Muscle layer of colon (tissue), 2 donors: ENCODE results near the gene EOLA1.
A peak's percentile ranks its signal among the peaks of the same experiment; 100 is the strongest.

Experiments used
- H3K27ac ChIP-seq: one replicate; pipeline ENCODE4 v1.7.0; 2013; ENCODE audit warnings: low read depth, mild to moderate bottlenecking, low read length, moderate library complexity
- H3K27me3 ChIP-seq, 2 donors: one replicate each; pipeline ENCODE4 v1.7.0; 2013; ENCODE audit warnings: low read length in 2 of 2, mild to moderate bottlenecking in 2 of 2; ENCODE audit not compliant: insufficient read depth in 2 of 2, control insufficient read depth in 1 of 2
- H3K36me3 ChIP-seq: one replicate; pipeline ENCODE4 v1.7.0; 2013; ENCODE audit warnings: mild to moderate bottlenecking, low read length; ENCODE audit not compliant: insufficient read depth
- H3K4me1 ChIP-seq: one replicate; pipeline ENCODE4 v1.7.0; 2013; ENCODE audit warnings: mild to moderate bottlenecking, low read length; ENCODE audit not compliant: insufficient read depth
- H3K4me3 ChIP-seq, 2 donors: one replicate each; pipeline ENCODE4 v1.7.0; 2013; ENCODE audit warnings: low read length in 2 of 2, low read depth in 1 of 2, mild to moderate bottlenecking in 1 of 2, moderate library complexity in 1 of 2
- H3K9ac ChIP-seq: one replicate; pipeline ENCODE4 v1.7.0; 2013; ENCODE audit warnings: low read length
- H3K9me3 ChIP-seq: one replicate; pipeline ENCODE4 v1.7.0; 2013; ENCODE audit warnings: mild to moderate bottlenecking, low read length
- donor health status: abdominal sarcoma.
- donor health status: Adenocarcinoma of cecum.

EOLA1 gene

DNA sequence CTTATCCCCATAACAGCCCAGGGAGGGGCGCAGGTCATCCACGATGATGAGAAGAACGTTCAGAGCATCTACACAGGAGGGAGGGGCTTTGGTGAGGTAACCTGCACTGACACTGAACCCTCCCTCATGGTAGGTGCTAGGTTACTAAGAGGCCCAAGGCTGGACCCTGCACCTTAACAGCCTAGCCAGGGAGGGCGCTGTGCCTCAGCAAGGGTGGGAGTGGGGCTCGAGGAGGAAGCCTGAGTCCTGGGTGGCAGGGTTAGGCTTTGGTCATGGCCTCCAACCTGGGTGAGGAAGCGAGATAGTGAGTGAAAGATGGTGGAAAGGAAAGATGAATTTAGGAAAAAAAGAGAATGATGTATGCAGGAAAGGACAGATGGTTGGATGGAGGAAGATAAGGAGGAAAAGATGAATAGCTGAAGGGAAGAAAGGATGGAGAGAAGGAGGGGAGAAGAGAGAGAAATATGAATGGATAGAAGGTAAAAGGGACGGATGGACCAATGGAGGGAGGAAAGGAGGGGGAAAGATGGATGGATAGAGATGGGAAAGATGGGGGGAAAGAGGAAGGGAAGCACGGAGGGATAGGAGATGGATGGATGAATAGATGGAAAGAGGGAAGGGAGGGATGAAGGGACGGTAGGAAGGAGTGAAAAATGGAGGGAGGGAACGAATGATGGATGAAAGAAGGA is 36.4 kb upstream of the EOLA1 start:
- Histone ChIP-seq H3K4me1 (peaks cover 13% of the 10 kb centered on the region), H3K9ac (peak overlapping the region; percentile 44), H3K27ac (peak overlapping the region; percentile 60), H3K36me3 (peaks cover 28% of the 10 kb centered on the region), H3K9me3 (no peaks in the 10 kb centered on the region), H3K4me3 (peak overlapping the region; percentile 48 to 58), H3K27me3 (no peaks in the 10 kb centered on the region)

DNA sequence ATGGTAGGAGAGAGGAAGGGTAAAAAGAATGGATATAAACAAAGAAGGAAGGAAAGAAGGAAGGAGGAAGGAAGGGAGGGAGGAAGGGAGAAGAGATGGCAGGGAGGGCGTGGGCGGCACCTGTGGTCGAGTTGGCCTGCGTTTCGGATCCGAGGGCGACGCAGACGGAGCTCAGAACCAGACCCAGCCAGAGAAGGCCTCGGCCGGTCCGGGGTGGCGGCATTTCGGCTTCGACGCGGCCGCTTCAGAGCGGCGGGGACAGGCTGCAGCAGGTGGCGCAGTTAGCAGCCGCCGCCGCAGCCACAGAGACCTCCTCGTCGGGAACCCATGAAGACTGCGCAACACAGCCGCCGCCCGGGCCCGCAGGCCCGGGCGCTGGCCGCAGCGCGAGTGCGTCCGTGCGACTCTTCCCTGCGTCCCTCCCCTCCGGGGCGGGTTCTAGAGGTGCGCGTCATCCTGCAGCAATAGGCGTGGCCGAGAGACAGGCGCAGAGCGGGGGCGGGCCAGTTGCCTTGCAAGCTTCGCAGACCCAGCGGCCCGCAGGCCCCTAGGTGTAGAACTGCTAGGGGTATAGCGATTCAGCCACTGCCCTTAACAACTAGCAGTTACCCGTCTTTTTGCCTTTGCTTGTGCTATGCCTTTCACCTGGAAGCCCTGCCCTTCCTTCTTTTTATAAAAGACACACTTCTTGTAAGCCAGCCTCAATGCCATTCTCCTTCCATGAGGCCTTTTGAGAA is 35.7 kb upstream of the EOLA1 start, which contains the start of gene IDS:
TSS of gene IDS (minus strand) at position 392 of the 737 bp plus-strand sequence. CDS start at position 223, 169 bp downstream.
- peaks cover 13% of the 10 kb centered on the region for H3K4me1 ChIP-seq
- H3K4me3 ChIP-seq: peak within 1 kb of the TSS; percentile 48 to 58
- H3K27ac ChIP-seq: peak within 1 kb of the TSS; percentile 60
- H3K36me3 ChIP-seq: peaks cover 23% of the 10 kb centered on the region
- no peaks in the 10 kb centered on the region for H3K27me3 ChIP-seq
- H3K9ac ChIP-seq: peak within 1 kb of the TSS; percentile 44
- H3K9me3 ChIP-seq: no peaks in the 10 kb centered on the region

DNA sequence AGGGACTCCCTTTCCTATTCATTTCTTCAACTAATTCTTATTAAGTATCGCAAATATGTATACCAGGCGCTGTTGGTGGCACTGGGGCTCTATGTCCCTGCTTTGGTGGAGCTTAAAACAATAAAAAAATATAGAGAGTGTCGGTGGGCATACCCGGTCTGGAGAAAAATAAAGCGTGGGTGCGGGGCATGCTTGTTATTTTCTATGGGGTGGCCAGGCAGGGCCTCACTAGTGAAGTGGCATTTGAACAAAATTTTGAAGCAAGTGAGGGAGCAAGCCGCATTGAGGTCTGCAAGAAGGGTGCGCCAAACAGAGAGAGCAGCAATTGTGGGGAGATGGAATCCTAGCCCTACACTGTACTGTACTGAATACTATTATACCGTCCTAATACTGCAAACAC is 35.1 kb upstream of the EOLA1 start:
- Histone ChIP-seq H3K4me1 (peaks cover 13% of the 10 kb centered on the region), H3K27ac (peak overlapping the region; percentile 60), H3K27me3 (no peaks in the 10 kb centered on the region), H3K36me3 (peaks cover 18% of the 10 kb centered on the region), H3K9me3 (no peaks in the 10 kb centered on the region), H3K9ac (no peak overlapping the region), H3K4me3 (no peak overlapping the region)

DNA sequence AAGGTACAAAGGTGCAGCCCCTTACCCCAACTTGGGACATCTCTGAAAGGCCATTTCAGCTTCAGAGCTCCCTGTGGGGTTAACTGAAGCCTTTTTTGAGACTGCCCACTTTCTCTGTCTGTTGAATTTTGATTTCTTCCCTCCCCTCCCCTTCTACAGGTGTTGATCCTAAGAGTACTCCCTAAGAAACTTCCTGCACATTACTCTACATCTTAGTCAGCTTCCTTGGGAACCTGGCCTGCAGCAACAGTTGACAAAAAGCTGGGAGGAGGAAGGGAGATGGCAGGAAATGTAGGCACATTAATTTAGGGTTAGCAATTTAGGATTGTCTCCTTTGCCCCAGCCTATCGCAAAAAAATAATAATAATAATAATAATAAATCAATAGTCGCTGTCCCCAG is 34.5 kb upstream of the EOLA1 start:
- Histone ChIP-seq H3K27me3 (no peaks in the 10 kb centered on the region), H3K4me1 (peaks cover 13% of the 10 kb centered on the region), H3K36me3 (peaks cover 11% of the 10 kb centered on the region), H3K27ac (no peak overlapping the region), H3K4me3 (no peak overlapping the region), H3K9me3 (no peaks in the 10 kb centered on the region), H3K9ac (no peak overlapping the region)

DNA sequence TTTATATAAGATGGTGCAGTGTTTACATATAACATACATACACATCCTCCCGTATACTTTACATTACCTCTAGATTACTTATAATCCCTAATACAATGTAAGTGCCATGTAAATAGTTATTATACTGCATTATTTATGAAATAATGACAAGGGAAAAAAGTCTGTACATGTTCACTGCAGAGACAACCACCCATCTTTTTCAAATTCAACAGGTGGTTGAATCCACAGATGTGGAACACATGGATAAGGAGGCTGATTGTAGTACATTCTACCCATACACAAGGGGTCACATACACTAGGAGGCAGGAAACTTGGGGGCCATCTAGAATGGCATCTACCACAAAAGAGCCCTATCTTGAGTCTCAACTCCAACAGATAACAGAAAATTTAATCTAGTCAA is 32.3 kb upstream of the EOLA1 start:
- no peak overlapping the region for H3K9ac ChIP-seq
- no peak overlapping the region for H3K27ac ChIP-seq
- peaks cover 7% of the 10 kb centered on the region for H3K4me1 ChIP-seq
- no peaks in the 10 kb centered on the region for H3K27me3 ChIP-seq
- H3K36me3 ChIP-seq: no peaks in the 10 kb centered on the region
- no peaks in the 10 kb centered on the region for H3K9me3 ChIP-seq
- no peak overlapping the region for H3K4me3 ChIP-seq

DNA sequence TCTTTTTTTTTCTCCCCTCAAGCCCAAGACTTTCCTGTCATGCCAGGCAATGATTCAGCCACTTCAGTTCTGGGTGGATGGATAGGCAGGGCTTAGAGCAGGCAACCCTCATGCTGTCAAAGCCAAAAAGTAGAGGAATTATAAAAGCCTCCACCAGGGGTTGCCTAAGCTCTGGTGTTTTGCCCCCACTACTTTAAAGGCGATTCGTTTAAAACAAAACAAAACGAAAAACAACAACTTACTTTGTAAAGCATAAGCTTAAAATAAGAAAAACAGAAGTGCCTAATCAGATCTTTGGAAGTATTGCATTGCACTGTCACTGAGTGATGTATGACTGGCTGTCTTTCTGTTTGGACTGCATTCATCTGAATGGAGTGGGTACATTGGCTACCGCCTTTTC is 30.4 kb upstream of the EOLA1 start:
- Histone ChIP-seq H3K27me3 (no peaks in the 10 kb centered on the region), H3K36me3 (no peaks in the 10 kb centered on the region), H3K4me3 (no peak overlapping the region), H3K9ac (no peak overlapping the region), H3K4me1 (peaks cover 3% of the 10 kb centered on the region), H3K9me3 (no peaks in the 10 kb centered on the region), H3K27ac (no peak overlapping the region)

DNA sequence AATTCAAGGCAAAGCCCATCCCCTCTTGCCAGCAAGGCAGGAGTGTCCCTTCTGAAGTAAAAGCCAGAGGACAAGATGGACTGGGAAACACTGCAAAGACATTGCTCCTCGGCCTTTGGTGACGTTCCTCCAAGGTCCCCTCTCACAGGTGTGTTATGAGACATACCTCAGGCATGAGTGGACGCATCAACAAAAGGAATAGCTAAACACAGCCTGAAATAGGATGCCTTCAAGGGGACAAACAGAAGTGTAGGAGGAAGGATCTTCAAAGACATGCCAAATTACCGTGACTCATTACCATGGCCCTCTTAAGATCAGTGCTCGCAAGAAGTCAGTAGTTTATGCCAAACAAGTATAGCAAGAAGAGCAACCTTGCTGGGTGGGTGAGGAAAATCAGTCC is 29.7 kb upstream of the EOLA1 start:
- no peak overlapping the region for H3K4me3 ChIP-seq
- no peak overlapping the region for H3K9ac ChIP-seq
- H3K27ac ChIP-seq: no peak overlapping the region
- no peaks in the 10 kb centered on the region for H3K4me1 ChIP-seq
- H3K27me3 ChIP-seq: no peaks in the 10 kb centered on the region
- H3K36me3 ChIP-seq: no peaks in the 10 kb centered on the region
- no peaks in the 10 kb centered on the region for H3K9me3 ChIP-seq

DNA sequence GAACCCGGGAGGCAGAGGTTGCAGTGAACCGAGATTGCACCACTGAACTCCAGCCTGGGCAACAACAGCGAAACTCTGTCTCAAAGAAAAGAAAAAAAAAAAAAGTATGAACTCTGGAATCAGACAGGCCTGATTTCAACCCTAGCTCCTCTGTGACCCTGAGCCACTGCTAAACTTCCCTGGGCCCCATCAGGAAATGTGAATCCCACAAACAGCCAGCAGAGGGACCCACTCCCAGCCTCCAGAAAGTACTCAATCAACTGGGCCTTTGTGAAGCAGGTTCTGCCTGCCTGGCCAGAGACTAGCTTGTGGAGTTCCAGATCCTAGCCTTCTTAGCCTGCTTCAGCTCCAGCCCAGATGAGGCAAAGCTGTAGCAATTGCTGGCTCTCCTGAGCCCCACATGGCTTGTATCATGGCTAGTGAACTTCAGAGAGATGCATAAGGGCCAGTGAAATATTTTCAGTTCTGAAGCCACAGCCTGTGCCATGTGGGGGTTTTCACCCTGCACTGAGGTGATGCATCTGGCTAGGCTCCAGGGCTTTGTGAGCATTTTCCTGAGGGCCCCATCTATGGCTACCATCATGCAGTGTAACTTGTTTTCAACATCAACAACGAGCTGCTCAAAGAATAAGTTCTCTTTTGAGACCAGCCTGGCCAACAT is 28.5 kb upstream of the EOLA1 start:
- Histone ChIP-seq H3K27me3 (no peaks in the 10 kb centered on the region), H3K4me3 (no peak overlapping the region), H3K36me3 (no peaks in the 10 kb centered on the region), H3K9ac (no peak overlapping the region), H3K4me1 (no peaks in the 10 kb centered on the region), H3K9me3 (no peaks in the 10 kb centered on the region), H3K27ac (no peak overlapping the region)

DNA sequence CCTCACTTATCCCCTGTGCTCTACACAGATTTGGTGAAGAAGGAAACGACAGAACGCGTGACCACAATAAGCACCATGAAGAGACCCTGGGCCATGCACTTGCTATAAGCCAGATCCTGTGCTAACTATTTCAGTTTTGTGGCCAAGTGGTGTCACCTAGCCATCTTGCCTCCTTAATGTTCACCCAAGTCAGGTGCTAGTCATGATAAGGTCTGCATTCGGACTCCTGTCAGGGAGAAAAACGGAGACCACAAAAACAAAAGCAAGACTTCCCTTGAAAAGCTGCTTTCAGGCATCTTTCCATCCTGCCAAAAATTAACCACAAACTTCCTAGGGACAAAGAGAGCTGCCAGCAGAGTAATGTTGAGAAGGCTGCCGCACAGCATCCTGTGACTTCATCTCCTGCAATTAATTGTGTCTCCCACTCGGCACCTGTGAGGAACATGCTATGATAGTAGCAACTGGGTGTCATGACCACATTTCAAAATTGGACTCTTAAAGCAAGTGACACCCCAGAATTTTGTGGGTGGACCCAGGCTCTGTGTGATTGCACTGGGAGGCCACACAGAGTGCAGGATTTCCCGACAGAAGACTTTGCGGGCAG is 26.9 kb upstream of the EOLA1 start:
- H3K27ac ChIP-seq: no peak overlapping the region
- no peaks in the 10 kb centered on the region for H3K4me1 ChIP-seq
- no peak overlapping the region for H3K4me3 ChIP-seq
- H3K27me3 ChIP-seq: no peaks in the 10 kb centered on the region
- H3K9me3 ChIP-seq: no peaks in the 10 kb centered on the region
- no peak overlapping the region for H3K9ac ChIP-seq
- H3K36me3 ChIP-seq: no peaks in the 10 kb centered on the region

DNA sequence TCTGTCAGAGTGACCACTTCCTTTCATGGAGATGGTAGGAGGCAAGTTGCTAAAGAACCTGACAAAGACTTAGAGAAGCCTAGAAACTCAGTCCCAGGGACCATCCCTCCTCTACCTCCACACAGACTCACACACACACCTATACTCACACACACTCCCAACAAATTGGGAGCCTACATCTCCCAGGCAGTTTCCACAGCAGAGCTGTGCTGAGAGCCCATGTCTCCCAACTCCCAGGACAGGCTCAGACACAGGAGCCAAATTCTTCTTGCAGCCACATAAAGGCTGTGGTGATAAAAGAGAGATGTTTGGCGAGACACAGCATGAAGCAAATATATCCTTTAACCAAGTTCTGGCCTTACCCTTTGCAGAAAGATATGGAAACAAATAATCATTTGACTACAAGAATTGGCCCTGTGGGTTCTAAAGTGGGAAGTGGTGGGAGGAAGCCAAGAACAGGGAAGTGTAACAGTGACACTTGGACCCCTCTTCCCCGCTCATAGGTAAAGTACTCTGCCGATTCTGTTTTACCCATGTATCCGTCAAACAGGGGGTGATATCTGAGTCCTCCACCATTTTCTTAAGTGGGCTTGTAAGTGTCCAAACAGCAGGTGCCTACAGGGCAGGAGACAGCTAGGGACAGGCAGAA is 24.7 kb upstream of the EOLA1 start:
- Histone ChIP-seq H3K9ac (no peak overlapping the region), H3K27me3 (no peaks in the 10 kb centered on the region), H3K27ac (no peak overlapping the region), H3K36me3 (no peaks in the 10 kb centered on the region), H3K4me3 (no peak overlapping the region), H3K9me3 (no peaks in the 10 kb centered on the region), H3K4me1 (no peaks in the 10 kb centered on the region)

DNA sequence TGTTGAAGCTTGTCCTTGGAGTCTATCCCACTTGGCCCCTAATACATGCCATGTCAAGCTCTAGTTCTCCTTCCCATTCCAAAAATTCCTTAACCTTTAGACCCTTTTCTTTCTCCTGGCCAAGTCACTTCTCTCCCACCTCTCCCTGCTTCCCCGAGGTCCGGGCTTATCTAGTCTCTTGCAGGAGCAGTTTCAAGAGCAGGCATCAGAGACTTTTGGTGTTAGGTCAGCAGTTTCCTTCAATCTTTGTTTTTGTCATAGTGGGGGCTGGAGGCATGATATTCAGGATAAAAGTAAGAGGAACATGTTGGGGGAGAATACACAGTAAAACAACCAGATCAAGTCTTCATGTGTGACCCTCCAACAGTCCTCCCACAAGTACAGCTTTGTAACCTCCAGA is 24.2 kb upstream of the EOLA1 start:
- H3K36me3 ChIP-seq: no peaks in the 10 kb centered on the region
- no peak overlapping the region for H3K27ac ChIP-seq

More for the DNA sequence above, 24.2 kb upstream of the EOLA1 start:
- H3K9ac ChIP-seq: no peak overlapping the region
- H3K9me3 ChIP-seq: no peaks in the 10 kb centered on the region
- no peaks in the 10 kb centered on the region for H3K4me1 ChIP-seq
- no peaks in the 10 kb centered on the region for H3K27me3 ChIP-seq
- H3K4me3 ChIP-seq: no peak overlapping the region
